ENCODE results near the gene CROCC2. TPM values are rescaled to one million over a fixed set of nuclear protein-coding genes. Genes with fewer than 3 reads are reported as not detected.

CROCC2 gene
- total and polyA plus RNA-seq, 7 donors: under 0.01 to 0.09 TPM; not detected in 5

- peaks cover 4 to 20% (median 9%) of the 10 kb centered on the region in 4 donors for H3K9me3 ChIP-seq
- no peak overlapping the region for H3K27ac ChIP-seq
- TF ChIP-seq EP300 (IDR thresholded peaks at IDR 0.05) (no peak), POLR2AphosphoS5 (IDR thresholded peaks at IDR 0.05) (no peak)
- WGBS, 2 donors: 96% methylated on average over 2 of the region's 2 CpGs
- H3K36me3 ChIP-seq: peaks cover 0 to 9% (median 0%) of the 10 kb centered on the region in 4 donors
- no peak overlapping the region for H3K4me3 ChIP-seq
- peaks cover 0 to 11% (median 5%) of the 10 kb centered on the region in 4 donors for H3K4me1 ChIP-seq
- peak; percentile 50 for DNase-seq
- intact Hi-C loops (cut with DNase I): no loop called here
- H3K27me3 ChIP-seq: no peaks in the 10 kb centered on the region
Observed at GRCh38 chr2:241003369-241003768, 97.2 kb downstream of the CROCC2 start.

DNA sequence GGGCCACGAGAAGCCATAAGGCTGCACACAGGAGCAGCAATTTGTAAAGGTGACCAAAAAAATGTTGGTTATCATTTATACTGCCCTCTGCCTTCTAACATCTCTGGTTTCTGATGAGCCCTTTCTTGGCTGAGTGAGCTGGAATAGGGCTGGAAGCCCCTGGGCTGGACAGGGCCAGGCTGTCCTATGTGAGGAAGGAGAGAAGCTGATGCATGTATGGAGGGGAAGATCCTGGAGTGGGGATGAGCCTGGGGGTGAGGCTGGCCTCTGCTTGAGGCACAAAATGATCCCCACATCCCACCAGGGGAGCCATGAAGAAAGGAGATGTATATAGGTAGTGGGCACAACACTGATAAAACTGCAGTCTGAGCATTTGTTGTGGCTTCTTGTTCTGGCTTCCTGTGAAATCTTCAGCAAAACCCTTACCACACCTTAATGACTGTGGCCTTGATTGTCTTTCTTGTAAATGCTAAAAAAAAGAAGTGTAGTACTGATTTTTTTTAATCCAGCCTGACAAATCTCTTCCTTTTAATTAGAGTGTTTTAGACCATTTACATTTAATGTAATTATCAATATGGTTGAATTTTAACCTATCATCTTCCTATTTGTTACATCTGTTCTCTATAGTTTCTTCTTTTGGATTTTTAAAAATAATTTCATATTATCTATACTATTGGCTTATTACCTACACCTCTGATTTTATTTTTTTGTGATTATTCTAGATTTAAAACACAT is 97.9 kb downstream of the CROCC2 start:
- Histone ChIP-seq H3K9me3 (peaks cover 4 to 20% (median 9%) of the 10 kb centered on the region in 4 donors), H3K27ac (no peak overlapping the region), H3K4me1 (peaks cover 0 to 9% (median 5%) of the 10 kb centered on the region in 4 donors), H3K4me3 (no peak overlapping the region), H3K27me3 (no peaks in the 10 kb centered on the region), H3K36me3 (peaks cover 0 to 9% (median 0%) of the 10 kb centered on the region in 4 donors)
- DNase-seq: peak; percentile 29
- TF ChIP-seq EP300 (IDR thresholded peaks at IDR 0.05) (no peak), POLR2A (IDR thresholded peaks at IDR 0.05) (no peak), POLR2AphosphoS5 (IDR thresholded peaks at IDR 0.05) (no peak)
- TF ChIP-seq, protein P1, sequence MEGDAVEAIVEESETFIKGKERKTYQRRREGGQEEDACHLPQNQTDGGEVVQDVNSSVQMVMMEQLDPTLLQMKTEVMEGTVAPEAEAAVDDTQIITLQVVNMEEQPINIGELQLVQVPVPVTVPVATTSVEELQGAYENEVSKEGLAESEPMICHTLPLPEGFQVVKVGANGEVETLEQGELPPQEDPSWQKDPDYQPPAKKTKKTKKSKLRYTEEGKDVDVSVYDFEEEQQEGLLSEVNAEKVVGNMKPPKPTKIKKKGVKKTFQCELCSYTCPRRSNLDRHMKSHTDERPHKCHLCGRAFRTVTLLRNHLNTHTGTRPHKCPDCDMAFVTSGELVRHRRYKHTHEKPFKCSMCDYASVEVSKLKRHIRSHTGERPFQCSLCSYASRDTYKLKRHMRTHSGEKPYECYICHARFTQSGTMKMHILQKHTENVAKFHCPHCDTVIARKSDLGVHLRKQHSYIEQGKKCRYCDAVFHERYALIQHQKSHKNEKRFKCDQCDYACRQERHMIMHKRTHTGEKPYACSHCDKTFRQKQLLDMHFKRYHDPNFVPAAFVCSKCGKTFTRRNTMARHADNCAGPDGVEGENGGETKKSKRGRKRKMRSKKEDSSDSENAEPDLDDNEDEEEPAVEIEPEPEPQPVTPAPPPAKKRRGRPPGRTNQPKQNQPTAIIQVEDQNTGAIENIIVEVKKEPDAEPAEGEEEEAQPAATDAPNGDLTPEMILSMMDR (IDR thresholded peaks at IDR 0.05): no peak
- 94 to 97% methylated on average over 1 of the region's 1 CpG for WGBS, 2 donors
- intact Hi-C loops (cut with DNase I): no loop called here

GRCh38 chr2:241005569-241005968 is 99.4 kb downstream of the CROCC2 start:
- H3K9me3 ChIP-seq: peaks cover 4 to 20% (median 9%) of the 10 kb centered on the region in 4 donors
- H3K36me3 ChIP-seq: peaks cover 0 to 9% (median 0%) of the 10 kb centered on the region in 4 donors
- TF ChIP-seq POLR2A (IDR thresholded peaks at IDR 0.05): no peak
- TF ChIP-seq EP300 (IDR thresholded peaks at IDR 0.05): no peak
- TF ChIP-seq, protein P1 (IDR thresholded peaks at IDR 0.05): no peak
- no peak for TF ChIP-seq POLR2AphosphoS5 (IDR thresholded peaks at IDR 0.05)
- no peak overlapping the region for H3K4me3 ChIP-seq
- 69 to 95% methylated on average over 2 of the region's 2 CpGs for WGBS, 2 donors
- H3K27ac ChIP-seq: no peak overlapping the region
- no peak for DNase-seq
- intact Hi-C loops (cut with DNase I): no loop called here
- no peaks in the 10 kb centered on the region for H3K27me3 ChIP-seq
- H3K4me1 ChIP-seq: peaks cover 0 to 16% (median 13%) of the 10 kb centered on the region in 4 donors

- DNase-seq: no peak
- intact Hi-C loops (cut with DNase I): no loop called here
- Histone ChIP-seq H3K4me1 (peaks cover 0 to 19% (median 14%) of the 10 kb centered on the region in 4 donors), H3K27me3 (no peaks in the 10 kb centered on the region), H3K36me3 (peaks cover 0 to 9% (median 0%) of the 10 kb centered on the region in 4 donors), H3K4me3 (no peak overlapping the region), H3K9me3 (peaks cover 4 to 20% (median 9%) of the 10 kb centered on the region in 4 donors), H3K27ac (no peak overlapping the region)
- TF ChIP-seq POLR2A (IDR thresholded peaks at IDR 0.05) (no peak), EP300 (IDR thresholded peaks at IDR 0.05) (no peak), POLR2AphosphoS5 (IDR thresholded peaks at IDR 0.05) (no peak)
- TF ChIP-seq, protein P1 (IDR thresholded peaks at IDR 0.05): no peak
- WGBS, 2 donors: 70 to 84% methylated on average over 3 of the region's 3 CpGs
Observed at GRCh38 chr2:241006412-241006811, 100.3 kb downstream of the CROCC2 start.

GRCh38 chr2:241007111-241007510 is 101.0 kb downstream of the CROCC2 start:
- TF ChIP-seq, protein P1 (IDR thresholded peaks at IDR 0.05): no peak
- TF ChIP-seq POLR2A (IDR thresholded peaks at IDR 0.05) (no peak), EP300 (IDR thresholded peaks at IDR 0.05) (no peak), POLR2AphosphoS5 (IDR thresholded peaks at IDR 0.05) (no peak)
- Histone ChIP-seq H3K4me3 (no peak overlapping the region), H3K9me3 (peaks cover 4 to 20% (median 9%) of the 10 kb centered on the region in 4 donors), H3K27me3 (no peaks in the 10 kb centered on the region), H3K27ac (no peak overlapping the region), H3K4me1 (peaks cover 0 to 19% (median 14%) of the 10 kb centered on the region in 4 donors), H3K36me3 (peaks cover 0 to 9% (median 0%) of the 10 kb centered on the region in 4 donors)
- no peak for DNase-seq
- intact Hi-C loops (cut with DNase I): no loop called here
- 95 to 98% methylated on average over 7 of the region's 7 CpGs for WGBS, 2 donors

Data from sigmoid colon (tissue), 7 donors.